ENCODE measurements around the gene SEPTIN10.

SEPTIN10 gene

GRCh38 chr2:109604597-109604996 lies 9.2 kb downstream of the SEPTIN10 start:
- ATAC-seq (ENCODE audit: low read depth), result peak; percentile 81
- H3K4me1 ChIP-seq (ENCODE audit: insufficient read depth, poor library complexity, severe bottlenecking), result peaks cover 49% of the 10 kb centered on the region
- TF ChIP-seq CTCF (IDR thresholded peaks at IDR 0.05; ENCODE audit: poor library complexity, severe bottlenecking), result no peak
- H3K27me3 ChIP-seq (ENCODE audit: insufficient read depth, poor library complexity, severe bottlenecking), result no peaks in the 10 kb centered on the region
- H3K9me3 ChIP-seq (ENCODE audit: severe bottlenecking), result no peaks in the 10 kb centered on the region
- H3K4me3 ChIP-seq (ENCODE audit: severe bottlenecking), result no peak overlapping the region
- peak; percentile 78 for DNase-seq (ENCODE audit: low spot score)
- H3K27ac ChIP-seq (ENCODE audit: poor library complexity, severe bottlenecking), result peak overlapping the region; percentile 91
- H3K36me3 ChIP-seq (ENCODE audit: low read depth), result no peaks in the 10 kb centered on the region

- Histone ChIP-seq H3K9me3 (ENCODE audit: severe bottlenecking) (no peaks in the 10 kb centered on the region), H3K4me1 (ENCODE audit: insufficient read depth, poor library complexity, severe bottlenecking) (peaks cover 34% of the 10 kb centered on the region), H3K27me3 (ENCODE audit: insufficient read depth, poor library complexity, severe bottlenecking) (no peaks in the 10 kb centered on the region), H3K27ac (ENCODE audit: poor library complexity, severe bottlenecking) (no peak overlapping the region), H3K36me3 (ENCODE audit: low read depth) (no peaks in the 10 kb centered on the region), H3K4me3 (ENCODE audit: severe bottlenecking) (no peak overlapping the region)
- DNase-seq (ENCODE audit: low spot score) (no peak), ATAC-seq (ENCODE audit: low read depth) (no peak)
- TF ChIP-seq CTCF (IDR thresholded peaks at IDR 0.05; ENCODE audit: poor library complexity, severe bottlenecking), result no peak
Observed at GRCh38 chr2:109602617-109603188, 11.1 kb downstream of the SEPTIN10 start.

- no peak for ATAC-seq (ENCODE audit: low read depth)
- no peak overlapping the region for H3K4me3 ChIP-seq (ENCODE audit: severe bottlenecking)
- H3K4me1 ChIP-seq (ENCODE audit: insufficient read depth, poor library complexity, severe bottlenecking), result peaks cover 24% of the 10 kb centered on the region
- no peak overlapping the region for H3K27ac ChIP-seq (ENCODE audit: poor library complexity, severe bottlenecking)
- no peaks in the 10 kb centered on the region for H3K27me3 ChIP-seq (ENCODE audit: insufficient read depth, poor library complexity, severe bottlenecking)
- no peak for TF ChIP-seq CTCF (IDR thresholded peaks at IDR 0.05; ENCODE audit: poor library complexity, severe bottlenecking)
- H3K36me3 ChIP-seq (ENCODE audit: low read depth), result 0 out of 2 replicates have a peak, but pooled peaks cover 2% of the 10 kb centered on the region
- DNase-seq (ENCODE audit: low spot score), result no peak
- H3K9me3 ChIP-seq (ENCODE audit: severe bottlenecking), result no peaks in the 10 kb centered on the region
Observed at GRCh38 chr2:109601783-109602182, 12.0 kb downstream of the SEPTIN10 start.

- DNase-seq (ENCODE audit: low spot score), result no peak
- no peaks in the 10 kb centered on the region for H3K9me3 ChIP-seq (ENCODE audit: severe bottlenecking)
- H3K27me3 ChIP-seq (ENCODE audit: insufficient read depth, poor library complexity, severe bottlenecking), result no peaks in the 10 kb centered on the region
- no peak overlapping the region for H3K4me3 ChIP-seq (ENCODE audit: severe bottlenecking)
- ATAC-seq (ENCODE audit: low read depth), result no peak
- H3K4me1 ChIP-seq (ENCODE audit: insufficient read depth, poor library complexity, severe bottlenecking), result peaks cover 10% of the 10 kb centered on the region
- no peak for TF ChIP-seq CTCF (IDR thresholded peaks at IDR 0.05; ENCODE audit: poor library complexity, severe bottlenecking)
- H3K27ac ChIP-seq (ENCODE audit: poor library complexity, severe bottlenecking), result no peak overlapping the region
- H3K36me3 ChIP-seq (ENCODE audit: low read depth), result peaks cover 27% of the 10 kb centered on the region
Observed at GRCh38 chr2:109597283-109597682, 16.5 kb downstream of the SEPTIN10 start.

GRCh38 chr2:109595644-109596043 lies 18.1 kb downstream of the SEPTIN10 start:
- DNase-seq (ENCODE audit: low spot score) (no peak), ATAC-seq (ENCODE audit: low read depth) (no peak)
- Histone ChIP-seq H3K36me3 (ENCODE audit: low read depth) (peaks cover 37% of the 10 kb centered on the region), H3K9me3 (ENCODE audit: severe bottlenecking) (no peaks in the 10 kb centered on the region), H3K4me1 (ENCODE audit: insufficient read depth, poor library complexity, severe bottlenecking) (peaks cover 10% of the 10 kb centered on the region), H3K27me3 (ENCODE audit: insufficient read depth, poor library complexity, severe bottlenecking) (no peaks in the 10 kb centered on the region), H3K4me3 (ENCODE audit: severe bottlenecking) (no peak overlapping the region), H3K27ac (ENCODE audit: poor library complexity, severe bottlenecking) (no peak overlapping the region)
- TF ChIP-seq CTCF (IDR thresholded peaks at IDR 0.05; ENCODE audit: poor library complexity, severe bottlenecking), result no peak

Data from RWPE2 (cell line).